COLO829 (cell line): Measurements from ENCODE around the gene CDRT15L2.
"Not testable (repeated sequence)": the region's sequence is repeated elsewhere in the genome, so short reads cannot be mapped to it uniquely, and the experiment has no call there.

ENCODE experiments used
- DNase-seq: peaks from one replicate; pipeline ENCODE4 v3.0.0; 2012; ENCODE audit warnings: low spot score

CDRT15L2 gene

DNA sequence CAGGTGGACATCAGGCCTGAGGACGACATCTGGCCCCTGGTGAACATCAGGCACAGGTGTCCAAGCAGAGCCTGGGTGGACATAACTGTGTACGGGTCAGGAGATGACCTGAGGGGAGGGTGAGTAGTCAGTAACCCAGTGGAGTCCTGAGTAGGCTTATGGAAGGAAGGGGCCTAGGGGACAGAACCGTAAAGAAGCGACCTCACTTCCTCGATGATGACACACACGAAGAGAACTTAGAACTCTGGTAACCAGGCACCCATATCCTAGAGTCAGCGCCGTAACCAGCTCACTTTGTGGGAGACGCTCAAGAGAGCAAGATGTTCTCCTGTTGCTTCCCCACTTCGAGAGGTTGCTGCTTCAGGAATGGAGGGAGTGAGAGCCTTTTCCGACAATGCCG is at the start of gene CDRT15L2:
TSS of gene CDRT15L2 (plus strand) at position 301 of the 400 bp plus-strand sequence. CDS start at position 321, 20 bp downstream.
- not testable (repeated sequence) for DNase-seq

DNA sequence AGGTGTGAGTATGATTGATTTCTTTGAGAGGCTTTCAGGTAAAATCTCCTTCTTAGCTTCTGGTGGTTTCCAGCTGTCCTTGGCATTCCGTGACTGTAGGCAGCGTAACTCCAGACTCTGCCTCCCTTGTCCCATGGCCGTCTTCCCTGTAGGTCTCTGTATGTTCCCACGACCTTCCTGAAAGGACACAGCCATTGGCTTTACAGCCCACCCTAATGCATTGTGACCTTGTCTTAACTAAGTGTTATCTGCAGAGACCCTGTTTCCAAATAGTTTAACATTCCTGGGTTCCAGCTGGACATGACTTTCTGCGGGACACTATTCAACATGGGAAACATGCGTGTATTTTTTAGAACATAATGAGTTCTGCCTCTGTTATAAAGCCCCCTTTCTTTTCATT is 49.4 kb upstream of the CDRT15L2 start:
- not testable (repeated sequence) for DNase-seq

DNA sequence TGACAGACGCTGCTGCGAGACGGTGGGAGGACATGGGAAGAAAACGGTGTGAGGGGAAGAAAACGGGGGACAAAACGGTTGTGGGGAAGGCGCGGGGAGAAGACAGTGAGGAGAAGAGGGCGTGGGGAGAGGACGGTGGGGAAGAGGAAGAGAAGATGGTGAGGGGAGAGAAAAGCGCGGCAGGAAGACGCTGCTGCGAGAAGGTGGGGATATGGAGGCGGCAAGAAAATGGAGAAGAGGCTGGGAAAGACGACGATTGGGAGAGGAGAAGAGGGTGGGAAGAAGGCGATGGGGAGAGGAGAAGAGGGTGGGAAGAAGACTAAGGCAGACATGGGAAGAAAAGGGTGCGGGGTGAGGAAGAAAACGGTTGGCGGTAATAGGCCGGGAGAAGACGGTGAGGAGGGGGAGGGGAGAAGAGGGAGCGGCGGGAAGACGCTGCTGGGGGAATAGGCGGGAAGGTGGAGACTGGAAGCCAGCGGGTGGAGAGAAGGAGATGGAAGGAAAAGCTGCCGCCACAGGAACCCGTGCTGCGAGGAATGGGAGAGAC is 46.9 kb upstream of the CDRT15L2 start:
- DNase-seq = not testable (repeated sequence)

DNA sequence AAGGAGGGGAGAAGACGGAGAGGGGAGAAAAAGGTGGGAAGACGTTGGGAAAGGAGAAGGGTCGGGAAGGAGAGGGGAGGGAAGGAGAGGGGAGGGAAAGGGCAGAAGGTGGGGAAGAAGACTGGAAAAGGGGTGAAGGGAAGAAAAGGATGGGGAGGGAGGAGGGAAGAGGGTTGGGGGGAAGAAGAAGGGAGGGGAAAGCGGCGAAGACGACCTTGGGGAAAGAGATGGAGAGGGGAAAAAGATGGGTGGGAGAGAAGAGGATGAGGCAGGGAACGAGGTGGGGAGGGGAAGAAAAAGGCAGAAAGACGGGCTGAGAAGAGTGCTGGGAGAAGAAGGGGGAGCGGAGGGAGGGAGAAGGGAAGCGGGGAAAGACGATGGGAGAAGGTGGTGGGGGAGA is 46.3 kb upstream of the CDRT15L2 start:
- not testable (repeated sequence) for DNase-seq

DNA sequence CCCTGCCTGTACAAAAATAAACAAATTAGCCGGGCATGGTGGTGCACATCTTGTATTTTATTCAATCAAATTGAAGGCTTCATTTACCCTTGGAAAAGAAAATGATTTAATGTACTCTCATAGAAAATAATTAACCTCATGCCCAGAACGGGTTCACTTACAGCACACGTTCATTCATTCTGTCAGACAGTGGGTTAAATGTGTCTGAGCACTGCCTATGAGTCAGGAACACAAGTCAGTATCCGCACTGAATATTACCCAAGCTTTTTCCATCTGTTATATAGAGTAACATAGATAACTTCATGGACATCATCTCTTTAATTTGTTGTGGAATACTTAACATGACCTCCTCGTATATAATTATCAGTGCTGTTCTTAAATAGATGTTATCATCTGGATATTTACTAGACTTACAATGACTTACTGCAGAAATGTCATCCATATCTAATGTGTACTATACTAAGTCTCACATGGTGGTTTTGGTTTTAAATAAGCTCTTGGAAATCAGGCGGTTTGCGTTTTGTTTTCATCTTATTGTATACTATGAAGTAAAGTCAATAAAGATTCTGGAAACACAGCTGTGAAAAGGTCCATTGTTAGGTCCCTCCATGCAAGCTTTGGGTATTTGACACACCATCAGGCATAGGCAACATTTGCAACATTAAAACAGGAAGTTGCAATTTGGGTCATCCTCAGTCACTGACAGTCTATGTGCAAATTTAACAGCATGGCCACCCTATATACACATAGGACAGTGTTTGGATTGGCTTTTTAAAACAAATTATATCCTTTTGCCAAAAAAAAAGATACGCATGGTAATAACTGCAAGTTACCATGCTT is 44.6 kb upstream of the CDRT15L2 start:
- DNase-seq = peak; percentile 2

DNA sequence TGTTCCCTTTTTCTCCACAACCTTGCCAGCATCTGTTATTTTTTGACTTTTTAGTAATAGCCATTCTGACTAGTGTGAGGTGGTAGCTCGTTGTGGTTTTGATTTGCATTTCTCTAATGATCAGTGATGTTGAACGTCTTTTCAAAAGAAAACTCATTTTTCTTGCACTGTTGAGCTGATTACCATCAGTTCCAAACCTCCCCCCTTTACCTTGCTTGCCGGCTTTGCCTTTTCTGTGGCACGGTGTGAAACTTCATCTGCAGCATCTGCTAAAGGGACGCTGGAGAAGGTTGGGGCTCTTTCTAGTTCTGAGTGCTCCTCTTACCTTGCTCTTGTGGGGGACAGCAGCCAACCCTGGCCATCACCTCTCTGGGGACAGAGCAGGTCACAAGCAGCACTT is 39.1 kb upstream of the CDRT15L2 start:
- DNase-seq = not testable (repeated sequence)

DNA sequence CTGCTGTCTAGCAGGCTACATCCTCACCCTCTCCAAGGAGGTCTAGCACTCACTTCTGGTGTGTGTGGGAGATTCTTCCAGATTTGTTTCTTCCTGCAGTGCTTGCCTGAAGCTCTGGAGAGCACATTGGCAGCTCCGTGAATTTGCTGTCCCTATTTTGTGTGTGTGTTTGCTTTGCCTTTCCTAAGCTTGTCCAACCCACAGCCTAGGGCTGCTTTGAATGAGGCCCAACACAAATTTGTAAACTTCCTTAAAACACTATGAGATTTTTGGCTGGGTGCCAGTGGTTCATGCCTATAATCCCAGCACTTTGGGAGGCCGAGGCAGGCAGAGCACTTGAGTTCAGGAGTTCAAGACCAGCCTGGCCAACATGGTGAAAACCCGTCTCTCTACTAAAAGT is 38.7 kb upstream of the CDRT15L2 start:
- DNase-seq = not testable (repeated sequence)

DNA sequence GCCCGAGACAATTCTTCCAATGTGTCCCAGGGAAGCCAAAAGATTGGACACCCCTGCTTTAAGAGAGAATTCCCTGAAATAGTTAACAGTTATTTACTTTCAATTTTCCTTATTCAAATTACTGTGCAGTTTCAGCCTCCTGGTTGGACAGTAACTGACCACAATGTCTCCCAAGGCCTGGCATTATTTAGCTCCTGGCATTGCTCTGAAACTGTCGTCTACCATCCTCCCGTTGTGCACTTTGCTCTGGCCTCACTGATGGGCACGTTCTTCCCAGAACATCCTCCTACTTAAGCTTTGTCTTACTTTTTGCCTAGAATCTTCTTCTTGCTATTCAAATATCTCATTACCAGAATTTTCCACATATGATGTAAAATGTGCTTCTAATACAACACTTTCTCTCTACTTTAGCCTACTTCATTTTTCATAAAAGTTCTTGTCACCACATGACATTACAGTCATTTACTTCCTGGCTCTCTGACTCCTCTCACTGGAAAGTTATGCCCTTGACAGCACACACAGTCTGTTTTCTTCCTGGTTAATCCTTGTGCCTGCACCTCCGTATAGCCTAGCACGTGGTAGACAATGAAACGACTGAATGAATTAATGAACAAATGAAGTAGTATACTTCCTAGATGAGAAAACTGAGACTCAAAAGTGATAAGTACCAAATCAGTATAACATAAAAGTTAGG is 37.5 kb upstream of the CDRT15L2 start:
- peak; percentile 31 for DNase-seq

DNA sequence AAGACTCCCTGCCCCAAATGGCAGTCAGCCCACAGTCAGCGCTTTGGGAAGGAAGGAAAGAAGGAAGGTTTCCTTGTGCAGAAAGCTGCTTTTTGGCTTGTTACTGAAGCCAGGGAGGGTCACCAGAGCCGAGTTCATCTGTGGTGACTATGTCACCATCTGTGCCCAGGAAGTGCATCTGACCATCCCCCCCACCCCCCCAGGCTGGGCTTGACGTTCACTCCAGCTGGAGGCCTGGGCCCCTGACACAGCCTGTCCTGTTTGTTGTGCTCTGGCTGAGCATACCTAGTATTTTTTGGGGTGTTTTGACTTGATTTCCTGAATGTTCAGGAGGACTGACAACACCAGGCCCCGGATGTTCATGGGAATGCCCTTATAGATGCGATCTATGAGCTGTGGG is 31.6 kb upstream of the CDRT15L2 start:
- DNase-seq = not testable (repeated sequence)

DNA sequence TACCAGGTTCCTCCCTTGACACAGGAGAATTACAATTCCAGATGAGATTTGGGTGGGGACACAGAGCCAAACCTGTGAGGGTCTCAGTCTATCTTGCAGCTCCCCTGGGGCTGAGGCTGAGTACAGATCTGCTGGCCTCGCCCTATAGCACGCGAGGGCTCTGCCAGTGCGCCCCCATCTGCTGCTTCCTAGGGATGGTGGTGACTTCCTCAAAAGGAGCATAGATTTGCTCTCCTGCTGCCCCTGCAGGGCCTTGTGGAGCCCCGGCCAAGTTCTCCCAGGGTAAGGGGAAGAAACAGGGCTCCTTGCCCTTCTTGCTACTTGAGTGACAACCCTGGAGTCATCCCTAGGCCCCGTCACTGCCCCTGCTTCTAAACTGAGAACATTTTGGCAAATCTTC is 26.6 kb upstream of the CDRT15L2 start:
- not testable (repeated sequence) for DNase-seq

DNA sequence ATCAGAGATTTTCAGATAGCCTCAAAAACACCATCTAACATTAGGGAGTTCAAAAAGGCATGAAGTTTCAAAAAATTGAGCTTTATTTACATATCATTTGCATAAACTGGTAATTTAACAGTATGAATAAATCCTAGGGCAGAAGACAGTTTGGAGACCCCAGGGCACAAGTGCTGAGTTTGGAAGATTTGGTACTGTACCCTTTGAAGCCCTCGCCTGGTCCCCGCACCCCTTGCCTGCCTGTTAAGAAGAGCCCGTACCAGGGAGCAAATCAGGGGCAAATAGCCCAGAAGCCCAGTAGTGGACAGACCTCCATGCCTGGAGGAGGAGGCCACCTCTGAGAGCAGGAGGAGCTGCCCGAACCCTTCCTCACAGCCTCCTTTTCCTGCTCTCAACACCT is 24.8 kb upstream of the CDRT15L2 start:
- not testable (repeated sequence) for DNase-seq

DNA sequence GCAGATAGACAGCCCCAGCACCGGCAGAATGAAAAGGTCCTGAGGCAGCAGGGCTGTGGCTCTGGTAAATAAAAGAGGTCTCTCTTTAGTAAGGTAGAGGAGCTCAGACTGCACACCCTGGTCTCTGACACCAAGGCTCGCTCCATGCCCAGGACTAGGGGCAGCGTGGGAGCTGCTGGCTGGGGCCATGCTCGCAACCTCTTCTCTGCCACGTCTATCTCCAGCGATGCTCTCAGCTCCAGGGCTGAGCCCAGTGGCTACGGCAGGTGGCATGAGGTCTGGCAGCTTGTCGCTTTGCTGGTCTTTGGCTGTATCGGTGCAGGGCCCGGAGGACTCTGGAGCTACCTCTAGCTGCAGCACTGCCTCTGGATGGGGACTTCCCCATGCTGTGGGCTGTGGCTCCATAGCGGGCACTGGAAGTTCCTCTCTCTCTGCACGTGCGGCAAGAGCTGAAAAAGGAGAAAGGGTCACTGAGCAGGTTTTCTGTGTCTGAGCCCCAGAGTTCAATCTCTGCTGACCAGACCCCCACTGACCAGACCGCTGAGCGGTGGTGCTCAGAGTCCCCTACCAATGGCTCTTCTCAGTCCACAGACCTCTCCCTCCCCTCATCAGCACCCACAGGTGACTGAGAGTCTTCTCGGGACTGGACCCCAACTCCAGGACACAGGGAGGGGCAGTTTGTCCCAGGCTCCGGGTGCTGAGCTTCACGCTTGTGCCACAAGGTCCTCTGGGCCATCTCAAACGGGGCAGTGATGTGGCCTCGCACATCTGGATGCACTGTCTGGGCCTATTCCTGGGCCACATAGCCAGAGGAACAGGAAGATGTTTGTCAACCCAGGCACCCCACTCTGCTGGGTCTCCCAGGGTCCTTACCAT is 24.2 kb upstream of the CDRT15L2 start:
- DNase-seq = not testable (repeated sequence)

DNA sequence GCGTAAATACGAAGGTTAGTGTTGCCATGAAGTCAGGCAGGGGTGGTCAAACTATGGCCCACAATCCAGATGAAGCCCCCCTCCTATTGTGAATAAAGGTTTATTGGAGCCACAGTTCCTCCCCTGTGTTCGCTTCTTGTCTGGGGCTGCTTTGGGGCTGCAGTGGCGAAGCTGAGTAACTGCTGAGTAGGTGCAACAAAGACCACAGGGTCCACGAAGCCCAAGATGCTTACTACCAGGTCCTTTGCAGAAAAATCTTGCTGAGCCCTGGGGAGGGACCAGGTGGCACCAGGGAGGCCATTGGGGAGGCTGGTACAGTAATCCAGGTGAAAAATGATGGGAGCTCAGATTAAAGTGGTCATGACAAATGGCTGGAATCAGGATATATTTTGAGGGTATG is 21.4 kb upstream of the CDRT15L2 start:
- not testable (repeated sequence) for DNase-seq

DNA sequence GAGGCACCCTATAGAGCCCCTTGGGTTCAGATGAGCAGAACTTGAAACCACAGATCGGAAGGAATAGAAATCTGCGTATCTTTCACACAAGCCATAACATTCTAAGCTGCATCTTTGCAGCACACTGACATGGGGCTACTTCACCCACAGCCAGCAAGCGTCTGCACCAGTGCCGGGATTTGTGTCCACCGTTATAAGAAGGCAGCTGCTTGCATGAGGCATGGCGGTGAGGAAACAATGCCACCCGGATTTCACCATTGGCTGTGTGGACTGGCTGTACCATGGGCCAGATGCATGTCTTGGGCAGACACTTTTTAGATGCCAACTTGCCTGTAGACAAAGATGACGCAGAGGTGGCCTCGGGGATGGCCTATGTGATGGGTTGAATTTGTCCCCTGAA is 20.5 kb upstream of the CDRT15L2 start:
- DNase-seq = not testable (repeated sequence)

DNA sequence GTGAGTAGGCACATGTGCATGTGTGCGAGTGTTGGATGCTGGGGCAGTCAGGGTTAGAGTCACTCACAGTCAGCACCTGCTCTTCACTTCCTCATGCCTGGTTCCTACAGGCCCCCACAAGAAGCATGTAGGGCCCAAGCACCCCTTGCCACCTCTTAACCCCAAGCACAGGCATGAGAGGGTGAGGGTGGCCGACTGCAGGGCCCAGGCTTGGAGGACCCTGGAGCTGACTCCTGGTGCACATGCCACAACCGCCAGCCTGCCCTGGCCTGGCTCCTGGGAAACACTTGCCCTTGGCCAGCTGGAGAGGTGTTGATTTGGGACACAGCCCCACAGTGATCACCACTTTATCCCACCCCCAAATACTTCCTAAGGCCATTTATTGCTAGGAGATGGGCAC is 16.9 kb upstream of the CDRT15L2 start:
- no peak for DNase-seq

DNA sequence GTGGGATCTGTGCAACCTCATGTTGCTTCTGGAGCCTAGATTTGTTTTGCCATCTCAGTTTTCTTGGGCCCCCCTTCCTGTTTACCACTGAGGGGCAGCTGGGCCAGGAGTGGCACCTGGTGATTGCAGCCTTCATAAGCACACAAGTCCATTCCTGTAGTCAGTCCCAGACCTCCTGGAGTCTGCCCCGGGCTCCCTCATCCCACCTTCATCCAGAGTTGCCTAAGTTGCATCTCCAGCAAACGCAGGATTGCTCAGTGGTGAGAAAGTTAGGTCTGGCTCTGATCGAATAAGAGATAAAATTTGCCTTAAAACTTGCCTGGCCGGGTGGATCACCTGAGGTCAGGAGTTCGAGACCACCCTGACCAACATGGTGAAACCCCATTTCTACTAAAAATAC is 14.3 kb upstream of the CDRT15L2 start:
- DNase-seq = not testable (repeated sequence)

DNA sequence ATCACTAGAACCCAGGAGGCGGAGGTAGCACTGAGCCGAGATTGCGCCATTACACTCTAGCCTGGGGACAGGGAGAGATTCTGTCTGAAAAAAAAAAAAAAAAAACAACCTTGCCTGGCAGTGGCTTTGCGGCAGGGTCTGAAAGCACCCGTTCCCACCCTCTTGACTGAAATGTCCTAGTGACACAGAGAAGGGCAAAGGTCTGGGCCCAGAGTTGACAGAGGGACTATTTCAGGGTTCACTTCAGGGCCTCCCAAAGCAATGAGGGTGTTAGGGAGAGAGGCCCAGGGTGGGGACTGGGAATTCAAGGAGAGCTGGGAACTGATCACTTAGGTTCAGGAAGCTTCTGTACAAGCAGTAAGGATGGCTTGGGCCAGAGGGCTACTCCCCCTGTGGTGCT is 13.8 kb upstream of the CDRT15L2 start:
- no peak for DNase-seq

DNA sequence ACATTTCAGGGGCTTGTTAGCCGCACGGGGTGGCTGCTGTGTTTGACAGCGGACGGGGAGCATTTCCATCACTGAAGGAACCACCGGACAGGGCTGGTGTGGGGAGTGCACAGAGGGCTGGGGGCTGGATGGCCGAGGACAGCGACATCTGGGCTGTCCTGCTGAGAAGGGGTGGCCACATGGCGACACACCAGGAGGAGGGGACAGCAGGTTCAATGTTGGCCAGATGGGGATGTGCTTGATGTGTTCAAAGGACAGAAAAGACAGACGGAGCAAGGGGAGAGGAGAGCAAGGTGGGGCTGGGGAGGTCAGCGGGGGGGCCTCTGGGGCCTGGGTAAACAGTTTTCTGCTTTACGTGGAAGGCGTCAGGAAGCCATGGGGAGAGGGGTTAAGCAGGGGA is 12.8 kb upstream of the CDRT15L2 start:
- DNase-seq = not testable (repeated sequence)

DNA sequence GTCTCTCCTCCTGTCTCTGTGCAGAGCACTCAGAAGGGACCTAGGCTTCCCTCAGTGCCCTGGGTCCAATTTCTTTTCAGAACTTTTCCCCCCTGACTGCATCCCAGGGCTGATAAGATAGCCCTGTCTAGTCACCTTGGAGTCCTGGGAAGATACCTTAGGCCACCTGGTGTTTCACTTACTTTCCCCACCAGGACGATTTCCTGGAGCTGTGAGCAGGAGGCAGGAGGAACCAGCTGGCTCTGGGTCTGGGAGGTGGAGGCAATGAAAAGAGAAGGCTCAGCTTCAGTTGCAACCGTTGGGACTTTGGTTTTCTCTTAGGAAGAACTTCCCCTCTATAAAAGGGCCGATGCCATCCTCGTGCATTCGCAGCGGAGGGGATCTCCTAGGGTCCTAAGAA is 12.1 kb upstream of the CDRT15L2 start:
- DNase-seq = not testable (repeated sequence)

DNA sequence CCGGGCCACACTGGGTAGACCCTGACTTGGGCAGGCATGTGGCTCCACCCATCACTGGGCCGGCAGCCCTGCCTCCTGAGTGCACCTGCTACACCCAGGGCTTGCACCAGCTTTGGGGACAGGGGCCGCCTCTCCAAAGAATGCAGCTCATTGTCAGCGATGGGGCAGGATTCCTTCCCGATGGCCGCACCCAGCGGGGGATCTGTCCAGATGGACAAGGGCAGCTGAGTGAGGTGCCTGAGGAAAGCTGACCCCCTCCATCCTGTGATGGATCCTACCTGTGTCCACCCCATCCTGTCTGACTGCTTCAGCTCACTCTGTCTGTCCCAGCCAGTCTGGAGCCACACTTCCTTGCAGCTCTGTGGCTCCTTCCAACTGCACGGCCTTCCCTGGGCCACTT is 10.9 kb upstream of the CDRT15L2 start:
- DNase-seq = not testable (repeated sequence)

DNA sequence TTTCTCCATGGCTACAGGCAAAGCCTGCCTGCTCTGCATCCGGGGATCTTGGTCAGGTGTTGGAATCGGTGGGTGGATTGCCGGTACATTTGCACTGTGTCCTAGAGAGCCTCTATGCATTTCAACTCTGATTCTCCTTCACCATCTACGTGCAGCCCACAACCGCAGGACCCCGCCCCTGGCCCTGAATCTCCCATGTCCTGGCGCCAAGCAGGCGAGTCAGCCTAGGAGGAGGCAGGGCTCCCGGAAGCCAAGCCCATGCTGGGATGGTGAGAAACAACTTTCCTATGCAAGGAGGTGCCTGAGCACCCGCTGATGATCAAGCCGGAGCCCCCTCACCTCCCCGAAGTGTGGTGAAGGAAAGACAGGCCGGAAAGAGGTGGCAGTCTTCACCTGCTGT is 7.9 kb upstream of the CDRT15L2 start:
- DNase-seq = not testable (repeated sequence)

DNA sequence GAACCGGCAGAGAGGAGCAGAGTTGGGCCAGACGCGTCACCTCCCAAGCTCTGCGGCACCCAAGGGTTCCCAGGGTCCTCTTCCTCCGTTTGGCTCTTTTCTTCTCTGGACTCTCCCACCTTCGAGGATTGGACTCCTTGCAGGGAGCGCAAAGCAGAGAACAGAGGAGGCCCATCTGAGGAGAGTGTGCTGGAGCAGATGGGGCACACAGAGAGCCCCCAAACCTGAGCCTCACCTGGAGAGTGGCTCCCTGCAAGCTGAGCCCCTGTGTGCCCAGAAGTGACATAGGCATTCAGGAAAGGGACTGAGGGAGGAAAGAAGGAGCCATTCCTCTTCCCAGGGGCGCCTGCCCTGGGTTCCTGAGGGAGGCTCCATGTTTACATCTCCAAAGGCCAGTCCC is 6.3 kb upstream of the CDRT15L2 start:
- DNase-seq = not testable (repeated sequence)
